Upper lobe of left lung (tissue), 6 donors: ENCODE measurements around the gene PARVA. TPM values are rescaled to one million over a fixed set of nuclear protein-coding genes. Genes with fewer than 3 reads are reported as not detected.

Source experiments
- ATAC-seq, 2 donors: fragments of 200-7000 bp; cut with Tn5 transposase; one replicate each; pipeline ENCODE4 v1.9.1; 2022; ENCODE audit warnings: mild to moderate bottlenecking in 2 of 2, moderate library complexity in 2 of 2; ENCODE audit not compliant: low FRiP score in 2 of 2
- DNase-seq, 2 donors: peaks; one replicate each; pipeline ENCODE4 v3.0.0-alpha.2; 2019 to 2020
- H3K27ac ChIP-seq, 4 donors: fragments of 200-600 bp; sonication (generic); one replicate each; pipeline ENCODE4 v1.5.1; 2016 to 2019
- H3K27me3 ChIP-seq, 4 donors: fragments of 200-600 bp; sonication (generic); one replicate each; pipeline ENCODE4 v1.5.1; 2017 to 2019
- H3K36me3 ChIP-seq, 4 donors: fragments of 200-600 bp; sonication (generic); one replicate each; pipeline ENCODE4 v1.5.1; 2016 to 2019
- H3K4me1 ChIP-seq, 4 donors: fragments of 200-600 bp; sonication (generic); one replicate each; pipeline ENCODE4 v1.5.1; 2018 to 2019
- H3K4me3 ChIP-seq, 4 donors: fragments of 200-600 bp; sonication (generic); one replicate each; pipeline ENCODE4 v1.5.1; 2017 to 2019; ENCODE audit warnings: mild to moderate bottlenecking in 2 of 4, moderate library complexity in 1 of 4
- H3K9me3 ChIP-seq, 4 donors: fragments of 200-600 bp; sonication (generic); one replicate each; pipeline ENCODE4 v1.5.1; 2018 to 2019
- CTCF ChIP-seq, 6 experiments: fragments of 450-650 bp in 4 of 6; fragments of 200-600 bp in 2 of 6; sonication (generic) in 2 of 6; IDR thresholded peaks; one replicate each; pipeline ENCODE4 v1.5.1; 2016 to 2019; ENCODE audit warnings: antibody characterized with exemption in 6 of 6
- EP300 ChIP-seq, 4 donors: sonication (generic); formaldehyde crosslinking; IDR thresholded peaks; one replicate each; pipeline ENCODE4 v1.5.1; 2017; ENCODE audit warnings: antibody characterized with exemption in 4 of 4, control low read depth in 2 of 4
- POLR2A ChIP-seq, 4 donors: fragments of 450-650 bp; IDR thresholded peaks; one replicate each; pipeline ENCODE4 v1.5.1; 2016 to 2017; ENCODE audit warnings: antibody characterized with exemption in 4 of 4, mild to moderate bottlenecking in 2 of 4
- POLR2AphosphoS5 ChIP-seq, 2 donors: sonication (generic); formaldehyde crosslinking; IDR thresholded peaks; one replicate each; pipeline ENCODE4 v1.5.1; 2017; ENCODE audit warnings: antibody characterized with exemption in 2 of 2
- WGBS, 2 donors: methylation state at CpG; one replicate each; pipeline ENCODE4 v1.1.5; 2017 to 2018; 5-methylcytosine and 5-hydroxymethylcytosine counted together
- total RNA-seq, 6 donors: library from RNA; depleted of rRNA in 4 of 6; stranded (reverse); fragments of >200 nt in 4 of 6; gene quantifications; one replicate each; pipeline versions ENCODE4 v1.1.0 to v1.2.1, GENCODE V29; 2016 to 2021
- donor health status: DM: no; HTN: no; CAD: no; lungs with moderate emphysema.
- donor health status: DM: no; HTN: yes; CAD: no; lungs with severe emphysema.

The PARVA gene
- total RNA-seq, 6 donors from 2014 or later, result 36.7 to 73.5 (median 58.0) TPM

DNA sequence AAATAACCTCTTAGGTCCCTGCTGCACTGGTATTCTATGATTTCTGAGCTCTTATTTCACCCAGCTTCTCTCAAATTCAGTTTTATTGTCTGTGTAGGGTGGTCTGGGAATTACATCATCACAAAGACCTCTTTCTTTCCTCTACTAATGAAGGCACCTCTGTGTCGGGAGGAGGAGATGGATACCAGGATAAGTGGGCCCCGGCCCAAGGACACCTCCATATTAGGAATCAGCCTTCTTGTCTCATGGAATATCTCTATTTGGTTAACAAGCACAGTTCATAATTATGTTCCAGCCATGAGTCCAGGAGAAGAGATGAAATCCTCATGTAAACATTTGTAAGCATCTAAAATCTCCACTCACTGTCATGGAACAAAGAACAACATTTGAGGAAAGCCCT, 9.4 kb downstream of the PARVA start:
- H3K27ac ChIP-seq, result no peak overlapping the region
- H3K4me3 ChIP-seq, result no peak overlapping the region
- ATAC-seq, result no peak
- 61 to 79% methylated on average over 2 of the region's 2 CpGs for WGBS, 2 donors
- no peaks in the 10 kb centered on the region for H3K36me3 ChIP-seq
- no peak for DNase-seq
- no peak for TF ChIP-seq EP300 (IDR thresholded peaks at IDR 0.05)
- no peak for TF ChIP-seq CTCF (IDR thresholded peaks at IDR 0.05)
- H3K9me3 ChIP-seq, result no peaks in the 10 kb centered on the region
- no peaks in the 10 kb centered on the region for H3K27me3 ChIP-seq
- H3K4me1 ChIP-seq, result peaks cover 7 to 17% (median 13%) of the 10 kb centered on the region in 4 donors

DNA sequence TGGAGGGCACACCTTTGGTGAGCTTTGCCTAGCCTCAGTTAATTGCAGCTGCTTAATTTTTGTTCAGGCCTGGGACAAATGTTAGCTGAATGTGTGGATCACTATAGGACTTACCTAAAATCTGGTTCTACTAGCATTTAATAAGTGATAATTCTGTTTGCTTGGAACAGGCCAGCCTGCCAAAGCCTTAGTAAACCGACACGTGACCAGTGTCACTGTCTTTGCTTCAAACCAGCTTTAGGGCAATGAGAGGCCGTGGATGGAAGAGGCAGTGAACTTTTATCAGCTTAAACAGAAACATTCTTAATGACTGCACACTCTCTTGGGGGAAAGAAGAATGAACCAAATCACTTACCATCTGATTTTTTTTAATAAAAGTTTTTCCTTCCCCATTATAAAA, 10.8 kb downstream of the PARVA start:
- Histone ChIP-seq H3K27ac (no peak overlapping the region), H3K27me3 (no peaks in the 10 kb centered on the region), H3K9me3 (no peaks in the 10 kb centered on the region), H3K4me3 (no peak overlapping the region), H3K36me3 (no peaks in the 10 kb centered on the region), H3K4me1 (peaks cover 7 to 17% (median 13%) of the 10 kb centered on the region in 4 donors)
- 58 to 79% methylated on average over 3 of the region's 3 CpGs for WGBS, 2 donors
- no peak for DNase-seq
- TF ChIP-seq EP300 (IDR thresholded peaks at IDR 0.05) (no peak), CTCF (IDR thresholded peaks at IDR 0.05) (no peak), POLR2A (IDR thresholded peaks at IDR 0.05) (no peak), POLR2AphosphoS5 (IDR thresholded peaks at IDR 0.05) (no peak)
- peak in 1 of 2 donors; percentile 26 for ATAC-seq

DNA sequence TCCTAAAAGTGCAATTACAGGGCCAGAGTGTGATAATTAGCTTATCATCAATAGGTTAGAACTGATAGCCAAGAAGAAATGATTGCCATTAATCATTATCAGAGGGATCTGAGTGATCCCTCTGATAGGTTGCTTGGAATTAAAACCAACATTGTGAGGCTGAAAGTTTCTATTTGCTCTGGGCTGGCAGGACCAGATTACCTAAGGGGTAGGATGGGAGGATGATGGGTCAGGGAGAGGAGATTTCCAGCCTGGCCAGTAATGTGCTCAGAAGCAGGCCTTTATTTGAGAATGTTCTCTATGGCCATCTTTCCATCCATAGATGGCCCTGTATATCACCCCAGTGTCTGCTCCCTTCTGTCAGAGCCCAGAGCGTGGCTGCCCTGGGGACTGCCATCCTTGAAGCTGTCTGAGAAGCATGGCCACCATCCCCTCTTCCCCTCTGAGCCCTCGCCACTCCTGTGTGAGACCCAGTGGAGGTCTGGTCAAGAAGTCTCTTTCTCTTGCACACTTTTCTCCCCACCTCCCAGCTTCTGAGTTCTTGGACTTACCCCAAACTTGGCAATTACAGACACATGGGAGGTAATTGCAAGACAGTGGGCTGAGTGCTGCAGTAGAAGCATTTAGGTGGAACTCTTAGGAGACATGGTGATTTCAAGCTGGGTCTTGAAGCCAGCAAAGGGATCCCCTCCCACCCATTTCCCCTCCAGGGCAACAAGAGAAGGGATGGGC, 11.7 kb downstream of the PARVA start:
- TF ChIP-seq POLR2AphosphoS5 (IDR thresholded peaks at IDR 0.05) (no peak), POLR2A (IDR thresholded peaks at IDR 0.05) (no peak), CTCF (IDR thresholded peaks at IDR 0.05) (no peak), EP300 (IDR thresholded peaks at IDR 0.05) (no peak)
- H3K27me3 ChIP-seq, result no peaks in the 10 kb centered on the region
- H3K4me3 ChIP-seq, result no peak overlapping the region
- peak in 1 of 2 donors; percentile 44 for ATAC-seq
- H3K36me3 ChIP-seq, result no peaks in the 10 kb centered on the region
- H3K9me3 ChIP-seq, result no peaks in the 10 kb centered on the region
- H3K4me1 ChIP-seq, result peaks cover 7 to 17% (median 13%) of the 10 kb centered on the region in 4 donors
- 88 to 91% methylated on average over 1 to 2 of the region's 2 CpGs for WGBS, 2 donors
- peak overlapping the region in 1 of 4 donors; percentile 32 for H3K27ac ChIP-seq
- no peak for DNase-seq

- H3K4me1 ChIP-seq, result peaks cover 7 to 17% (median 13%) of the 10 kb centered on the region in 4 donors
- no peaks in the 10 kb centered on the region for H3K27me3 ChIP-seq
- WGBS, 2 donors, result 55 to 63% methylated on average over 10 of the region's 10 CpGs
- peak overlapping the region; percentile 5 to 41 (median 26) for H3K27ac ChIP-seq
- H3K36me3 ChIP-seq, result no peaks in the 10 kb centered on the region
- DNase-seq, result no peak
- peak in 1 of 2 donors; percentile 9 for ATAC-seq
- no peak for TF ChIP-seq EP300 (IDR thresholded peaks at IDR 0.05)
- TF ChIP-seq POLR2A (IDR thresholded peaks at IDR 0.05), result no peak
- no peak for TF ChIP-seq CTCF (IDR thresholded peaks at IDR 0.05)
- no peak for TF ChIP-seq POLR2AphosphoS5 (IDR thresholded peaks at IDR 0.05)
- no peaks in the 10 kb centered on the region for H3K9me3 ChIP-seq
- H3K4me3 ChIP-seq, result no peak overlapping the region
Observed at GRCh38 chr11:12389676-12390657, 12.6 kb downstream of the PARVA start.
